Measurements from ENCODE around the gene CCR4.

The CCR4 gene

DNA sequence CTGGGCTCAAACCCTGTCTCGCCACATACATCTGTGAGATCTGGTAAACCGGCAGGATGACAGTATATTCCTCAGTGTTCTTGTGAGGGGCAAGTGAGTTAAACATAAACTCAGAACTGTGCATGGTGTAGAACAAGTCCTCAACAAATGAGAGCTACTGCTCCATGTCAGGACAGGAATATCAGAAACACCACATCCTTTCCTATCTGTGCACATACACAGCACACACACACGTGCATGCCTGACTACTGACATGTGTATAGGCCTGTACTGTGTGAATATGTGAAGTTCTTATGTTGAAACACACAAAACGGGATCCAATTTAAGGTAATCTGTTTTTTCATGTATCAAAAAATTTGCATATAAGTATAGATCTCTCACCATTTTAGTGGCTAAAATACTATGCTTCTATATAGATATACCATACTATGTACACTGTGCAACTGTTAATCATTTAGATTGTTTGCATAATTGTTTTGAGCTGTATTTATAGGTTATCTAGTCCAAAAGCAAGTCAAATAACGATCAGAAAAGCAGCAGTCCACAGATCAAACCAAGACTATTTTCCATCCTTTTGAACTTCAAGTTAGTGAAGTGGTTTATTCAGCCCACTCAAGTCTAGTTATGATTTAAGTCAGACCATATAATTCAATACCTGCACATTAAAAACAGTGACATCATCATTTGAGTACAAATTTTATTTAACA is 44.8 kb downstream of the CCR4 start:
- Histone ChIP-seq H3K4me3 (ENCODE audit: low read length) (no peak overlapping the region), H3K36me3 (ENCODE audit: control insufficient read depth, insufficient read depth, low read length) (peaks cover 8% of the 10 kb centered on the region), H3K4me1 (ENCODE audit: control insufficient read depth, insufficient read depth, low read length) (no peaks in the 10 kb centered on the region), H3K27ac (ENCODE audit: low read depth, low read length) (no peak overlapping the region), H3K9ac (ENCODE audit: low read length) (no peak overlapping the region), H3K27me3 (ENCODE audit: control insufficient read depth, insufficient read depth, low read length) (no peaks in the 10 kb centered on the region)

DNA sequence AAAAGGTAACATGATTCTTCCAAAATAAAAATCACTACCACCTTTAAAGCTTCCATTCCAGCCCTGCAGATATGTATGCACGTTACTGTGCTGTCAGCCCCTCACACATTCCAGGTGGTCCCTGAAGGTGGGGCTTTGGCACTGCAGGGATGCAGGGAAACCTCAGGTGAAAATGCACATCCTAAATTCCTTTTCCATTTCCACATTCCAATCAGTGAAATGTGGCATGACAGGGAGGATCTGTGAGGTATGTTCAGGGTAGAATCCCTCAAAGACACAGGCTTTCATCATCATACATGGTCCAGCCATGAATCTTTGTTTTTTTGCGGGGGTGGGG is 45.3 kb downstream of the CCR4 start:
- no peak overlapping the region for H3K9ac ChIP-seq (ENCODE audit: low read length)
- no peaks in the 10 kb centered on the region for H3K4me1 ChIP-seq (ENCODE audit: control insufficient read depth, insufficient read depth, low read length)
- peaks cover 8% of the 10 kb centered on the region for H3K36me3 ChIP-seq (ENCODE audit: control insufficient read depth, insufficient read depth, low read length)
- H3K27ac ChIP-seq (ENCODE audit: low read depth, low read length): no peak overlapping the region
- H3K27me3 ChIP-seq (ENCODE audit: control insufficient read depth, insufficient read depth, low read length): no peaks in the 10 kb centered on the region
- H3K4me3 ChIP-seq (ENCODE audit: low read length): no peak overlapping the region

DNA sequence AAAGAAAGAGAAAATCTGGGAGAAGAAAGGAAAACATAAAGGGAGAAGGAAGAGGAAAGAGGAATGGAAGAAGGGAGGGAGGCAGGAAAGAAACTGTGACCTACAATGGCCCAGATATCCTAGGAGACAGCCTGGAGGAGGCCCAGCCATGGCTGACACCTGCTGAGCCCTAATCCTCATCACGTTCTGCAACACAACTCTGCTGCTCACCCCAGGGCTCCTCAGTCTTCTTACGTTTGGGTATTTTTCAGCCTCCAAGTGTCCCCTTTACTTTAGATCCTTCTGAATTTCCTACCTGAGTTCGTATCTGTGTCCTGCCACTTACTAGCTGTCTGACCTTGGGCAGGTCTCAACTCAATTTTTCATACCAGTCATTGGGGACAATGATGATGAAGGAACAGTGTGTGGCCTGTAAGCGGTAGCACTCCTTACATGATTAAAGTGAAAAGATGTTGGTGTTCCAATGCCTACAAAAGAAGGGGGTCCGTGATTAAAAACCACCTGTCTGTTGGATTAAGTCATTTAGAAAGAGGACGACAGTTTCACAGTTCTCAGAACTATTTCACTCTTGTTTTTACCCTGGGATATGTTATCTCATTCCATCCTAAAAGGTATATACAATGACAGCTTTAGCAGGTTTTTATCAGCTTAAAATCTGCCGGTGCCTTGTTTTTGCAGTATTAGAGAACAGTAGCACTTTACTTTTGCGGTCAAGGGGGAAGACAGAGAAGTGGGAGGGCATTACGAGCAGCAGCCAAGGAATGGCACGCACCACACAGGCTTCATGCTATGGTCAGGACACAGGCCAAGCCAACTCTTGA is 47.4 kb downstream of the CCR4 start:
- no peak overlapping the region for H3K4me3 ChIP-seq (ENCODE audit: low read length)
- no peak overlapping the region for H3K27ac ChIP-seq (ENCODE audit: low read depth, low read length)
- H3K4me1 ChIP-seq (ENCODE audit: control insufficient read depth, insufficient read depth, low read length): no peaks in the 10 kb centered on the region
- no peaks in the 10 kb centered on the region for H3K27me3 ChIP-seq (ENCODE audit: control insufficient read depth, insufficient read depth, low read length)
- peaks cover 8% of the 10 kb centered on the region for H3K36me3 ChIP-seq (ENCODE audit: control insufficient read depth, insufficient read depth, low read length)
- no peak overlapping the region for H3K9ac ChIP-seq (ENCODE audit: low read length)

DNA sequence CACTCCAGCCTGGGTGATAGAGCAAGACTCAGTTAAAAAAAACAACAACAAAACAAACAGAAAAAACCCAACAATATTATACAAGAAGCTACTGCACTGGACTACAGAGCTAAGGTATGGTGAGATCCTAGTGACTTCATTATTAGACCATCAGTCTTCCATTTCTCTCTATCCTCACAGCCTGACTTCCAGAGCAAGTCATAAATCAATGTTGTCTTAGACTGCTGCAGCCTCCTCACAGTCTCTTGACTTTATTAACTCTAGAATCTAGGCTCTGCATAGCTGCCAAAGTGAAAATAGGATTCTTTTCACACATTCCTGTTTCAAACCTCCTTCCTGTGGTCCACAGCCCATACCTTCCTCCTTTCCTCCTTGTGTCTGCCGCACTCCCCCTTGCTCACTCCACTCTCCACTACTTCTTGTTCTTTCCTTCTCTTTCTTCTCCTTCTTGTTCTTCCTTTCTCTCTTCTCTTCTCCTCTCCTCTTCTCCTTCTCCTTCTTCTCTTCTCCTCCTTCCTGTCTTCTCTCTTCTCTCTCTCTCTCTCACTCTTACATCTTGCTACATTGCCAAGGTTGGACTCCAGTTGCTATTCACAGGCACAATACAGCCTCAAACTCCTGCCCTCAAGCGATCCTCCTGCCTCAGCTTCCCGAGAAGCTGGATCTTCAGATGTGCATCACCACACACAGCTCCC is 49.4 kb downstream of the CCR4 start:
- Histone ChIP-seq H3K4me1 (ENCODE audit: control insufficient read depth, insufficient read depth, low read length) (no peaks in the 10 kb centered on the region), H3K9ac (ENCODE audit: low read length) (no peak overlapping the region)

DNA sequence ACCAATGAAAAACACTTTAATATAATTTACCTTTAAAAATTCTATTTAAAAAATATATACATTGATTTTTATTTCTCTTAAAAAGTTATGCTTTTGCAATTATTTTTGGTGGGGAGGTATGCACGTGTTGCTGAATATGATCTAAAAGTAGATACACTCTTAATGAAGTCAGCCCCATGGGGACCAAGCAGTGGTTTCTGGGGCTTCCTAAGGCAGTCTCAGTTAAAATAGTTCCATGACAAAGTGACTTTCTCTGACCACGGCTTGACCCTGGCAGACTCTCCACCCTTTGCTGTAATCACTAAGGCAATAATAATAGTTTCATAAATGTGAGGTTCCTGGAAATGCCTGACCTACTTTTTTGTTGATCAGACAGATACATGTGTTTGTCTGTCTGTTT is 50.4 kb downstream of the CCR4 start:
- H3K4me3 ChIP-seq (ENCODE audit: low read length): no peak overlapping the region
- no peaks in the 10 kb centered on the region for H3K4me1 ChIP-seq (ENCODE audit: control insufficient read depth, insufficient read depth, low read length)
- peaks cover 6% of the 10 kb centered on the region for H3K36me3 ChIP-seq (ENCODE audit: control insufficient read depth, insufficient read depth, low read length)
- no peaks in the 10 kb centered on the region for H3K27me3 ChIP-seq (ENCODE audit: control insufficient read depth, insufficient read depth, low read length)
- no peak overlapping the region for H3K9ac ChIP-seq (ENCODE audit: low read length)
- H3K27ac ChIP-seq (ENCODE audit: low read depth, low read length): no peak overlapping the region

More for the DNA sequence above, 49.4 kb downstream of the CCR4 start:
- Histone ChIP-seq H3K27ac (ENCODE audit: low read depth, low read length) (no peak overlapping the region), H3K27me3 (ENCODE audit: control insufficient read depth, insufficient read depth, low read length) (no peaks in the 10 kb centered on the region), H3K36me3 (ENCODE audit: control insufficient read depth, insufficient read depth, low read length) (peaks cover 11% of the 10 kb centered on the region), H3K4me3 (ENCODE audit: low read length) (no peak overlapping the region)

DNA sequence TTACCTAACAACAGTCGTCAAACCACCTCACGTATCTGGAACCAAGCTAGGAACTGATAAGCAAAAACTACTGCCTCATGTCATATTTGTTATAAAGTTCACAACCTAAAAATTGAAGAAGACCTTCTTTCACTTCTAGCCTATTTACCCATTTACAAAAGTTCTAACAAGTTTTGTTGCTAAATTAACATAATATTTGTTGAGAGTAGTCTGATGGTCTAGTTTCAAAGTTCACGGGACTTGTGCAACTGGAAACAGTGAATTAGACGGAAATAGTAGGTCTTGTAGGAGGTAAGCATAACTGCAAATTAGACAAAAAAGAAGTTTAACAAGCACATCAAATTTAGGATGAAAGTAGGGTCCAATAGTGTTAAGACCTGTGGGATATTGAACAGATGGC is 51.9 kb downstream of the CCR4 start:
- H3K4me3 ChIP-seq (ENCODE audit: low read length): no peak overlapping the region
- H3K4me1 ChIP-seq (ENCODE audit: control insufficient read depth, insufficient read depth, low read length): no peaks in the 10 kb centered on the region
- H3K36me3 ChIP-seq (ENCODE audit: control insufficient read depth, insufficient read depth, low read length): peaks cover 6% of the 10 kb centered on the region
- H3K27me3 ChIP-seq (ENCODE audit: control insufficient read depth, insufficient read depth, low read length): no peaks in the 10 kb centered on the region
- no peak overlapping the region for H3K9ac ChIP-seq (ENCODE audit: low read length)
- no peak overlapping the region for H3K27ac ChIP-seq (ENCODE audit: low read depth, low read length)

DNA sequence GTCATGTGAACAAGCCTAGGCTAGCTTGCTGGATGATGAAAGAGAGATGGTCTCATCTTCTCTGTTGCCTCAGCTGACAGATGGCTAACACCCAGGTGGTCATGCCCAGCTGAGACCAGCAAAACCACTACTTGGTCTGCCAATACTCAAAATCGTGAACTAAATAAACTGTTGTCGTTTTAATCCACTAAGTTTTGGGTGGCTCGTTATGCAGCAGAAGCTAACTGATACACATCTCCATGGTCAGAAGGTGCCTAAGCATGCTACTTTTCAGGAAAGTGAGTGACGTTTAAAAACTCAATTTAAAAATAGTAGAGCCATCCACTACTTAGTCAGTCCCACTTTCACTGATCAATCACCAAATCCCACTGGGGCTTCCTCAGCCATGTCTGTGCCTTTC is 52.8 kb downstream of the CCR4 start:
- Histone ChIP-seq H3K27ac (ENCODE audit: low read depth, low read length) (no peak overlapping the region), H3K4me3 (ENCODE audit: low read length) (no peak overlapping the region), H3K9ac (ENCODE audit: low read length) (no peak overlapping the region), H3K27me3 (ENCODE audit: control insufficient read depth, insufficient read depth, low read length) (no peaks in the 10 kb centered on the region), H3K36me3 (ENCODE audit: control insufficient read depth, insufficient read depth, low read length) (peaks cover 8% of the 10 kb centered on the region), H3K4me1 (ENCODE audit: control insufficient read depth, insufficient read depth, low read length) (no peaks in the 10 kb centered on the region)

DNA sequence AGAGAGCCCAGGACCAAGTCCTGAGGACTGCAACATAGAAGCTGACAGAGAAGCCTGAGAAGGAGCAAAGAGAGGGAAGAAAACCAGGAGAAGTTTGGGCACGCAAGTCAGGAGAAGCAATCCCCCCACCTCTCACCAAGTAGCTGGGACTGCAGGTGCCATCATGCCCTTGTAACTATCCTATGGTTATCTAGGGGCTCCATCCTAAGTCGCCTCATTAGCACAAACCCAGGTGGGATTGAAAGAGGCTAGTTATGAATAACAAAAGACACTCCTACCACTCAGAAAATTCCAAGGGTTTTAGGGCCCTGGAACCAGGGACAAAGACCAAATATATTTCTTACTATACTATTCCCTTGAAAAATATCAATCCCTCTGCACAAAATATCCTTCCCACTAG is 53.5 kb downstream of the CCR4 start:
- Histone ChIP-seq H3K4me1 (ENCODE audit: control insufficient read depth, insufficient read depth, low read length) (no peaks in the 10 kb centered on the region), H3K27me3 (ENCODE audit: control insufficient read depth, insufficient read depth, low read length) (no peaks in the 10 kb centered on the region), H3K36me3 (ENCODE audit: control insufficient read depth, insufficient read depth, low read length) (peaks cover 6% of the 10 kb centered on the region), H3K4me3 (ENCODE audit: low read length) (no peak overlapping the region), H3K9ac (ENCODE audit: low read length) (no peak overlapping the region), H3K27ac (ENCODE audit: low read depth, low read length) (no peak overlapping the region)
